ENCODE results near the gene KCNJ15.
A peak's percentile ranks its signal among the peaks of the same experiment; 100 is the strongest.

GRCh38 chr21:38297194-38297631 is 40.4 kb downstream of the KCNJ15 start:
- no peak for TF ChIP-seq CTCF (conservative IDR thresholded peaks at IDR 0.05; ENCODE audit: low read depth, low read length)
- TF ChIP-seq RCOR1 (IDR thresholded peaks at IDR 0.05; ENCODE audit: insufficient replicate concordance, low read length) = no peak
- TF ChIP-seq MAFK (IDR thresholded peaks at IDR 0.05; ENCODE audit: low read depth, low read length) = no peak
- peak; percentile 22; the same call in 1 of the 2 replicates for TF ChIP-seq BHLHE40 (IDR thresholded peaks at IDR 0.05; ENCODE audit: low read depth, low read length)
- no peak for TF ChIP-seq POLR2A (IDR thresholded peaks at IDR 0.05; ENCODE audit: low read depth, low read length)
- no peak for TF ChIP-seq RAD21 (IDR thresholded peaks at IDR 0.05; ENCODE audit: low read length)
- no peak for TF ChIP-seq SMC3 (IDR thresholded peaks at IDR 0.05; ENCODE audit: low read depth, low read length)
- TF ChIP-seq, protein P1, sequence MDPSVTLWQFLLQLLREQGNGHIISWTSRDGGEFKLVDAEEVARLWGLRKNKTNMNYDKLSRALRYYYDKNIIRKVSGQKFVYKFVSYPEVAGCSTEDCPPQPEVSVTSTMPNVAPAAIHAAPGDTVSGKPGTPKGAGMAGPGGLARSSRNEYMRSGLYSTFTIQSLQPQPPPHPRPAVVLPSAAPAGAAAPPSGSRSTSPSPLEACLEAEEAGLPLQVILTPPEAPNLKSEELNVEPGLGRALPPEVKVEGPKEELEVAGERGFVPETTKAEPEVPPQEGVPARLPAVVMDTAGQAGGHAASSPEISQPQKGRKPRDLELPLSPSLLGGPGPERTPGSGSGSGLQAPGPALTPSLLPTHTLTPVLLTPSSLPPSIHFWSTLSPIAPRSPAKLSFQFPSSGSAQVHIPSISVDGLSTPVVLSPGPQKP (IDR thresholded peaks at IDR 0.05; ENCODE audit: borderline replicate concordance, low read depth, low read length) = no peak
- no peak for TF ChIP-seq RFX5 (IDR thresholded peaks at IDR 0.05; ENCODE audit: low read depth, low read length)
- TF ChIP-seq FOS (IDR thresholded peaks at IDR 0.05; ENCODE audit: low read depth, low read length) = no peak
- no peak for TF ChIP-seq MAZ (IDR thresholded peaks at IDR 0.05; ENCODE audit: borderline replicate concordance, low read depth, low read length)
- no peak for TF ChIP-seq CEBPB (IDR thresholded peaks at IDR 0.05; ENCODE audit: low read depth, low read length)
- no peak for TF ChIP-seq CHD1 (IDR thresholded peaks at IDR 0.05; ENCODE audit: low read depth, low read length)

Data from IMR-90 (cell line).